ENCODE measurements around the gene DEPP1. TPM values are rescaled to one million over a fixed set of nuclear protein-coding genes. Genes with fewer than 3 reads are reported as not detected.

Gene DEPP1
- polyA plus RNA-seq, 1 donor from 2014 or later = 4.3 TPM

- Histone ChIP-seq H3K27ac (ENCODE audit: low read length) (no peak overlapping the region), H3K9ac (ENCODE audit: low read length) (no peak overlapping the region), H4K20me1 (ENCODE audit: insufficient read depth) (no peaks in the 10 kb centered on the region), H3F3A (ENCODE audit: insufficient read depth, low read length, poor library complexity, severe bottlenecking) (no peaks in the 10 kb centered on the region), H3K27me3 (ENCODE audit: insufficient read depth, low read depth, low read length) (no peaks in the 10 kb centered on the region), H3K79me2 (replicated peaks; ENCODE audit: insufficient read depth, low read length) (no peaks in the 10 kb centered on the region), H3K4me2 (ENCODE audit: low read length) (no peak overlapping the region), H3K9me2 (ENCODE audit: insufficient read depth, low read length) (no peaks in the 10 kb centered on the region), H2AFZ (ENCODE audit: low read depth, low read length) (no peak overlapping the region), H3K36me3 (ENCODE audit: insufficient read depth, low read length) (no peaks in the 10 kb centered on the region), H3K9me3 (ENCODE audit: low read length) (no peaks in the 10 kb centered on the region), H3K4me3 (ENCODE audit: low read length) (no peak overlapping the region)
- TF ChIP-seq CTCF (IDR thresholded peaks at IDR 0.05; ENCODE audit: poor library complexity, severe bottlenecking) = peak; percentile 10
- no peak for TF ChIP-seq EP300 (conservative IDR thresholded peaks at IDR 0.05; ENCODE audit: poor library complexity, severe bottlenecking)
Measured at GRCh38 chr10:44993922-44994751, 15.5 kb upstream of the DEPP1 start.

- no peaks in the 10 kb centered on the region for H3K9me3 ChIP-seq (ENCODE audit: low read length)
- H3K4me2 ChIP-seq (ENCODE audit: low read length) = no peak overlapping the region
Measured at GRCh38 chr10:44993226-44993921, 14.8 kb upstream of the DEPP1 start.

More at GRCh38 chr10:44993226-44993921, 14.8 kb upstream of the DEPP1 start:
- no peaks in the 10 kb centered on the region for H3K27me3 ChIP-seq (ENCODE audit: insufficient read depth, low read depth, low read length)
- H3K36me3 ChIP-seq (ENCODE audit: insufficient read depth, low read length) = no peaks in the 10 kb centered on the region
- H3K27ac ChIP-seq (ENCODE audit: low read length) = no peak overlapping the region
- H2AFZ ChIP-seq (ENCODE audit: low read depth, low read length) = no peak overlapping the region
- H3K4me3 ChIP-seq (ENCODE audit: low read length) = no peak overlapping the region
- H3F3A ChIP-seq (ENCODE audit: insufficient read depth, low read length, poor library complexity, severe bottlenecking) = no peaks in the 10 kb centered on the region
- no peak overlapping the region for H3K9ac ChIP-seq (ENCODE audit: low read length)
- no peak for TF ChIP-seq RAD21 (conservative IDR thresholded peaks at IDR 0.05)
- no peak for TF ChIP-seq REST (IDR thresholded peaks at IDR 0.05; ENCODE audit: borderline replicate concordance)
- no peak for TF ChIP-seq EZH2 (IDR thresholded peaks at IDR 0.05; ENCODE audit: borderline replicate concordance, insufficient read depth, low read length, poor library complexity, severe bottlenecking)
- no peak for TF ChIP-seq TAF1 (IDR thresholded peaks at IDR 0.05; ENCODE audit: low read depth)
- TF ChIP-seq POLR2AphosphoS5 (IDR thresholded peaks at IDR 0.05) = no peak
- no peak for TF ChIP-seq SMC3 (conservative IDR thresholded peaks at IDR 0.05; ENCODE audit: poor library complexity)
- no peak for TF ChIP-seq MXI1 (conservative IDR thresholded peaks at IDR 0.05; ENCODE audit: poor library complexity, severe bottlenecking)
- H3K9me2 ChIP-seq (ENCODE audit: insufficient read depth, low read length) = no peaks in the 10 kb centered on the region
- no peaks in the 10 kb centered on the region for H3K79me2 ChIP-seq (replicated peaks; ENCODE audit: insufficient read depth, low read length)
- H4K20me1 ChIP-seq (ENCODE audit: insufficient read depth) = no peaks in the 10 kb centered on the region
